Measurements from ENCODE around the gene OSMR. TPM values are rescaled to one million over a fixed set of nuclear protein-coding genes. Genes with fewer than 3 reads are reported as not detected.

The OSMR gene
- total RNA-seq, 1 donor from 2014 or later: 61.6 TPM

GRCh38 chr5:38802125-38802524 lies 43.7 kb upstream of the OSMR start:
- no peak for DNase-seq
- Histone ChIP-seq H3K9me3 (no peaks in the 10 kb centered on the region), H3K4me3 (no peak overlapping the region), H3K27me3 (ENCODE audit: low read depth) (no peaks in the 10 kb centered on the region), H3K36me3 (no peaks in the 10 kb centered on the region), H3K27ac (no peak overlapping the region), H3K4me1 (peaks cover 7% of the 10 kb centered on the region)
- TF ChIP-seq CTCF (IDR thresholded peaks at IDR 0.05): no peak
- intact Hi-C loops (cut with DNase I): no loop called here
- ATAC-seq: no peak

GRCh38 chr5:38803246-38803645 lies 42.6 kb upstream of the OSMR start:
- ATAC-seq (no peak), DNase-seq (no peak)
- Histone ChIP-seq H3K27me3 (ENCODE audit: low read depth) (no peaks in the 10 kb centered on the region), H3K27ac (no peak overlapping the region), H3K36me3 (no peaks in the 10 kb centered on the region), H3K4me1 (peaks cover 7% of the 10 kb centered on the region), H3K9me3 (no peaks in the 10 kb centered on the region), H3K4me3 (no peak overlapping the region)
- no peak for TF ChIP-seq CTCF (IDR thresholded peaks at IDR 0.05)
- intact Hi-C loops (cut with DNase I): no loop called here

GRCh38 chr5:38806775-38807258 lies 39.0 kb upstream of the OSMR start:
- Histone ChIP-seq H3K4me1 (peaks cover 12% of the 10 kb centered on the region), H3K27me3 (ENCODE audit: low read depth) (no peaks in the 10 kb centered on the region), H3K27ac (no peak overlapping the region), H3K9me3 (no peaks in the 10 kb centered on the region), H3K36me3 (no peaks in the 10 kb centered on the region), H3K4me3 (no peak overlapping the region)
- no peak for TF ChIP-seq CTCF (IDR thresholded peaks at IDR 0.05)
- DNase-seq (no peak), ATAC-seq (no peak)
- intact Hi-C loops (cut with DNase I): loop anchor here (5.0 kb wide), 1 partner anchor 370 kb away; no protein-coding TSS in a partner anchor

GRCh38 chr5:38807570-38808483 lies 38.0 kb upstream of the OSMR start:
- intact Hi-C loops (cut with DNase I): loop anchor here (5.0 kb wide), 1 partner anchor 371 kb away; no protein-coding TSS in a partner anchor
- H3K9me3 ChIP-seq: no peaks in the 10 kb centered on the region
- no peaks in the 10 kb centered on the region for H3K36me3 ChIP-seq
- no peak overlapping the region for H3K4me3 ChIP-seq
- TF ChIP-seq CTCF (IDR thresholded peaks at IDR 0.05): no peak
- H3K4me1 ChIP-seq: peaks cover 12% of the 10 kb centered on the region
- no peak for DNase-seq
- no peak overlapping the region for H3K27ac ChIP-seq
- no peak for ATAC-seq
- H3K27me3 ChIP-seq (ENCODE audit: low read depth): no peaks in the 10 kb centered on the region

GRCh38 chr5:38808666-38809343 lies 37.0 kb upstream of the OSMR start:
- TF ChIP-seq CTCF (IDR thresholded peaks at IDR 0.05): no peak
- Histone ChIP-seq H3K27me3 (ENCODE audit: low read depth) (no peaks in the 10 kb centered on the region), H3K9me3 (no peaks in the 10 kb centered on the region), H3K36me3 (no peaks in the 10 kb centered on the region), H3K27ac (no peak overlapping the region), H3K4me1 (peaks cover 12% of the 10 kb centered on the region), H3K4me3 (no peak overlapping the region)
- ATAC-seq (peak in 1 of 2 donors; percentile 25), DNase-seq (no peak)
- intact Hi-C loops (cut with DNase I): loop anchor here (5.0 kb wide), 1 partner anchor 372 kb away; no protein-coding TSS in a partner anchor
